NCI-H1417 treated with DMSO at 0.1 percent for 48 hours (cell line): Measurements from ENCODE around the gene CHST3.

Experiments used
- DNase-seq: peaks from one replicate; lab custom pipeline; 2025; lab: John Stamatoyannopoulos, UW

CHST3 gene

GRCh38 chr10:72010234-72010973 is 46.2 kb downstream of the CHST3 start:
- DNase-seq = no peak

- no peak for DNase-seq
Measured at GRCh38 chr10:72011016-72011415, 46.8 kb downstream of the CHST3 start.

- DNase-seq = no peak
Measured at GRCh38 chr10:72011468-72011867, 47.3 kb downstream of the CHST3 start.

- no peak for DNase-seq
Measured at GRCh38 chr10:72011976-72012512, 47.8 kb downstream of the CHST3 start.

GRCh38 chr10:72012796-72013195 is 48.6 kb downstream of the CHST3 start:
- no peak for DNase-seq

- DNase-seq = no peak
Measured at GRCh38 chr10:72013202-72013945, 49.2 kb downstream of the CHST3 start.

GRCh38 chr10:72014197-72014596 is 50.0 kb downstream of the CHST3 start:
- DNase-seq = no peak

GRCh38 chr10:72014785-72015480 is 50.7 kb downstream of the CHST3 start:
- no peak for DNase-seq

- no peak for DNase-seq
Measured at GRCh38 chr10:72015841-72016240, 51.6 kb downstream of the CHST3 start.

GRCh38 chr10:72016608-72017300 is 52.6 kb downstream of the CHST3 start:
- no peak for DNase-seq

- DNase-seq = no peak
Measured at GRCh38 chr10:72019085-72019876, 55.1 kb downstream of the CHST3 start.

GRCh38 chr10:72020914-72021809 is 57.0 kb downstream of the CHST3 start:
- no peak for DNase-seq

GRCh38 chr10:72022228-72022627 is 58.0 kb downstream of the CHST3 start:
- no peak for DNase-seq

- no peak for DNase-seq
Measured at GRCh38 chr10:72024596-72024995, 60.4 kb downstream of the CHST3 start.

GRCh38 chr10:72025400-72025799 is 61.2 kb downstream of the CHST3 start:
- DNase-seq = no peak

GRCh38 chr10:72025832-72026231 is 61.6 kb downstream of the CHST3 start:
- DNase-seq = no peak

GRCh38 chr10:72026278-72027111 is 62.3 kb downstream of the CHST3 start:
- DNase-seq = no peak

GRCh38 chr10:72027498-72027897 is 63.3 kb downstream of the CHST3 start:
- no peak for DNase-seq

GRCh38 chr10:72029414-72029813 is 65.2 kb downstream of the CHST3 start:
- no peak for DNase-seq
